GM03348 (cell line): ENCODE data around the gene COL4A5.
"Not testable (repeated sequence)": the region's sequence is repeated elsewhere in the genome, so short reads cannot be mapped to it uniquely, and the experiment has no call there.

Experiments used
- DNase-seq: peaks from one replicate; pipeline ENCODE4 v3.0.0; 2012; ENCODE audit warnings: low spot score

COL4A5 gene

GRCh38 chrX:108456971-108457477 lies 17.4 kb downstream of the COL4A5 start:
- no peak for DNase-seq

GRCh38 chrX:108464604-108465003 lies 25.0 kb downstream of the COL4A5 start:
- DNase-seq, result no peak

GRCh38 chrX:108468486-108468885 lies 28.8 kb downstream of the COL4A5 start:
- peak; percentile 2 for DNase-seq

- DNase-seq, result no peak
Measured at GRCh38 chrX:108473979-108474378, 34.3 kb downstream of the COL4A5 start.

- DNase-seq, result not testable (repeated sequence)
Measured at GRCh38 chrX:108481528-108481927, 41.9 kb downstream of the COL4A5 start.

GRCh38 chrX:108484251-108484650 lies 44.6 kb downstream of the COL4A5 start:
- DNase-seq, result no peak

GRCh38 chrX:108485960-108486359 lies 46.3 kb downstream of the COL4A5 start:
- DNase-seq, result no peak

- DNase-seq, result no peak
Measured at GRCh38 chrX:108494406-108495090, 54.9 kb downstream of the COL4A5 start.

- DNase-seq, result no peak
Measured at GRCh38 chrX:108511721-108512120, 72.1 kb downstream of the COL4A5 start.

GRCh38 chrX:108516184-108516583 lies 76.5 kb downstream of the COL4A5 start:
- DNase-seq, result no peak

- DNase-seq, result no peak
Measured at GRCh38 chrX:108527724-108528123, 88.1 kb downstream of the COL4A5 start.

- peak; percentile 11 for DNase-seq
Measured at GRCh38 chrX:108537005-108537404, 97.4 kb downstream of the COL4A5 start.

GRCh38 chrX:108541286-108541685 lies 101.6 kb downstream of the COL4A5 start:
- DNase-seq, result no peak

GRCh38 chrX:108557580-108557979 lies 117.9 kb downstream of the COL4A5 start:
- no peak for DNase-seq

GRCh38 chrX:108558217-108558616 lies 118.6 kb downstream of the COL4A5 start:
- DNase-seq, result no peak

GRCh38 chrX:108573136-108573535 lies 133.5 kb downstream of the COL4A5 start:
- no peak for DNase-seq

- DNase-seq, result no peak
Measured at GRCh38 chrX:108582151-108582550, 142.5 kb downstream of the COL4A5 start.

- peak; percentile 1 for DNase-seq
Measured at GRCh38 chrX:108584617-108585211, 145.1 kb downstream of the COL4A5 start.

- no peak for DNase-seq
Measured at GRCh38 chrX:108590496-108590895, 150.9 kb downstream of the COL4A5 start.

- no peak for DNase-seq
Measured at GRCh38 chrX:108601276-108601675, 161.6 kb downstream of the COL4A5 start.

- no peak for DNase-seq
Measured at GRCh38 chrX:108610141-108610540, 170.5 kb downstream of the COL4A5 start.

- no peak for DNase-seq
Measured at GRCh38 chrX:108614616-108615015, 175.0 kb downstream of the COL4A5 start.

GRCh38 chrX:108640817-108641216 lies 201.2 kb downstream of the COL4A5 start:
- DNase-seq, result no peak
